ENCODE results near the gene EMILIN2. TPM values are rescaled to one million over a fixed set of nuclear protein-coding genes. Genes with fewer than 3 reads are reported as not detected.

The EMILIN2 gene
- polyA plus RNA-seq, 1 donor (not counting 4 experiments of a cell fraction or from before 2014, with no cell fraction given) = 0.07 TPM

- H2AFZ ChIP-seq (ENCODE audit: control insufficient read depth, low read length) = no peak overlapping the region
- H3K9me1 ChIP-seq (ENCODE audit: control insufficient read depth, extremely low read depth, insufficient read depth, low read length) = no peaks in the 10 kb centered on the region
- H3K27ac ChIP-seq (ENCODE audit: control insufficient read depth, insufficient read depth, low read length) = no peak overlapping the region
- no peak overlapping the region for H3K4me3 ChIP-seq (ENCODE audit: control insufficient read depth in 2 of 3, extremely low read depth in 1 of 3, insufficient read depth in 2 of 3, low read depth in 1 of 3, low read length in 3 of 3)
- FAIRE-seq (no peak), DNase-seq (ENCODE audit: low read depth, low spot score) (no peak)
- no peaks in the 10 kb centered on the region for H3K4me1 ChIP-seq (ENCODE audit: control insufficient read depth, extremely low read depth, insufficient read depth, low read length)
- no peaks in the 10 kb centered on the region for H3K79me2 ChIP-seq (ENCODE audit: control insufficient read depth, insufficient read depth, low read length)
- H3K9ac ChIP-seq (ENCODE audit: control insufficient read depth, extremely low read depth, insufficient read depth, low read length) = no peak overlapping the region
- no peaks in the 10 kb centered on the region for H3K9me3 ChIP-seq (ENCODE audit: control insufficient read depth, low read depth, low read length)
- no peak overlapping the region for H3K4me2 ChIP-seq (ENCODE audit: control insufficient read depth, extremely low read depth, insufficient read depth, low read depth, low read length)
- TF ChIP-seq EZH2 (IDR thresholded peaks at IDR 0.05; ENCODE audit: low read length) = no peak
- no peak for TF ChIP-seq CTCF (optimal IDR thresholded peaks at IDR 0.05 in 1 of 3, IDR thresholded peaks at IDR 0.05 in 1 of 3, conservative IDR thresholded peaks at IDR 0.05 in 1 of 3; ENCODE audit: extremely low read depth in 1 of 3, insufficient read depth in 2 of 3, low read length in 3 of 3)
- no peaks in the 10 kb centered on the region for H3K27me3 ChIP-seq (ENCODE audit: control insufficient read depth, extremely low read depth, insufficient read depth, low read length)
- peaks cover 0 to 4% of the 10 kb centered on the region in 2 experiments for H3K36me3 ChIP-seq (ENCODE audit: control insufficient read depth in 2 of 2, extremely low read depth in 1 of 2, insufficient read depth in 2 of 2, low read length in 2 of 2)
- H4K20me1 ChIP-seq (ENCODE audit: control insufficient read depth, extremely low read depth, insufficient read depth, low read length) = no peaks in the 10 kb centered on the region
- dilution Hi-C loops (cut with MboI; ENCODE audit: extremely low pct_ligation_motif_present, low sequenced_read_pairs) = no loop called here
Observed at GRCh38 chr18:2920546-2921343, 73.9 kb downstream of the EMILIN2 start.

GRCh38 chr18:2921778-2922177 lies 75.0 kb downstream of the EMILIN2 start:
- Histone ChIP-seq H2AFZ (ENCODE audit: control insufficient read depth, low read length) (no peak overlapping the region), H3K9me3 (ENCODE audit: control insufficient read depth, low read depth, low read length) (no peaks in the 10 kb centered on the region), H3K36me3 (ENCODE audit: control insufficient read depth in 2 of 2, extremely low read depth in 1 of 2, insufficient read depth in 2 of 2, low read length in 2 of 2) (peaks cover 0 to 4% of the 10 kb centered on the region in 2 experiments), H3K9ac (ENCODE audit: control insufficient read depth, extremely low read depth, insufficient read depth, low read length) (no peak overlapping the region), H3K4me2 (ENCODE audit: control insufficient read depth, extremely low read depth, insufficient read depth, low read depth, low read length) (no peak overlapping the region), H3K4me1 (ENCODE audit: control insufficient read depth, extremely low read depth, insufficient read depth, low read length) (no peaks in the 10 kb centered on the region), H3K27me3 (ENCODE audit: control insufficient read depth, extremely low read depth, insufficient read depth, low read length) (no peaks in the 10 kb centered on the region), H3K79me2 (ENCODE audit: control insufficient read depth, insufficient read depth, low read length) (no peaks in the 10 kb centered on the region), H3K9me1 (ENCODE audit: control insufficient read depth, extremely low read depth, insufficient read depth, low read length) (no peaks in the 10 kb centered on the region), H3K4me3 (ENCODE audit: control insufficient read depth in 2 of 3, extremely low read depth in 1 of 3, insufficient read depth in 2 of 3, low read depth in 1 of 3, low read length in 3 of 3) (no peak overlapping the region), H3K27ac (ENCODE audit: control insufficient read depth, insufficient read depth, low read length) (no peak overlapping the region), H4K20me1 (ENCODE audit: control insufficient read depth, extremely low read depth, insufficient read depth, low read length) (no peaks in the 10 kb centered on the region)
- dilution Hi-C loops (cut with MboI; ENCODE audit: extremely low pct_ligation_motif_present, low sequenced_read_pairs) = no loop called here
- TF ChIP-seq CTCF (optimal IDR thresholded peaks at IDR 0.05 in 1 of 3, IDR thresholded peaks at IDR 0.05 in 1 of 3, conservative IDR thresholded peaks at IDR 0.05 in 1 of 3; ENCODE audit: extremely low read depth in 1 of 3, insufficient read depth in 2 of 3, low read length in 3 of 3) (no peak), EZH2 (IDR thresholded peaks at IDR 0.05; ENCODE audit: low read length) (no peak)
- no peak for DNase-seq (ENCODE audit: low read depth, low spot score)
- no peak for FAIRE-seq

Measured in keratinocyte (primary cell).